Endothelial cell of umbilical vein (primary cell): ENCODE data around the gene RALB. TPM values are rescaled to one million over a fixed set of nuclear protein-coding genes. Genes with fewer than 3 reads are reported as not detected.

ENCODE experiments used
- BruUV-seq: library from RNA; stranded (reverse); fragments of 400-500 nt; replicated peaks from 2 replicates; lab custom pipeline; 2021; lab: Mats Ljungman, UMichigan
- CTCF ChIA-PET: fragments of 300-600, 350-600 bp; sonication (Branson Sonifier 250); formaldehyde crosslinking; loops from one replicate; lab custom pipeline; 2021; ENCODE audit warnings: antibody characterized with exemption, inconsistent platforms; lab: Charles Lee
- POLR2A ChIA-PET: fragments of 300-600, 350-600 bp; sonication (Branson Sonifier 250); formaldehyde crosslinking; loops from one replicate; lab custom pipeline; 2021; ENCODE audit warnings: antibody characterized with exemption, inconsistent platforms; lab: Charles Lee
- DNase-seq: peaks from one replicate; pipeline ENCODE4 v3.0.0-alpha.2; 2011; ENCODE audit warnings: low read depth, low spot score
- FAIRE-seq: peaks from 2 replicates; lab custom pipeline; 2011; peaks lifted over from hg19 to GRCh38; lab: Jason Lieb, UNC
- H2AFZ ChIP-seq: 2 replicates; pipeline ENCODE4 v1.6.0; 2012; ENCODE audit warnings: low read depth, low read length, control low read depth, inconsistent platforms
- H3K27ac ChIP-seq: 2 replicates; pipeline ENCODE4 v1.5.1; 2011; ENCODE audit warnings: low read depth, mild to moderate bottlenecking, control low read depth, low read length, moderate library complexity; ENCODE audit not compliant: insufficient read depth
- H3K27me3 ChIP-seq, 2 experiments: 2 replicates each; pipeline versions ENCODE4 v1.6.0 to v1.6.1; 2011; ENCODE audit warnings: low read length in 2 of 2, mixed read lengths in 1 of 2; ENCODE audit not compliant: control insufficient read depth in 2 of 2, insufficient read depth in 2 of 2
- H3K36me3 ChIP-seq, 2 experiments: 2 replicates in 1 of 2; 3 replicates in 1 of 2; pipeline ENCODE4 v1.5.1; 2011; ENCODE audit warnings: low read length in 2 of 2, mild to moderate bottlenecking in 1 of 2, moderate library complexity in 1 of 2; ENCODE audit not compliant: control insufficient read depth in 2 of 2, insufficient read depth in 2 of 2; ENCODE audit errors: extremely low read depth in 1 of 2
- H3K4me1 ChIP-seq: 3 replicates; pipeline ENCODE4 v1.5.1; 2011; ENCODE audit warnings: mild to moderate bottlenecking, low read length; ENCODE audit not compliant: control insufficient read depth, insufficient read depth; ENCODE audit errors: extremely low read depth
- H3K4me2 ChIP-seq: 2 replicates; pipeline ENCODE4 v1.6.1; 2011; ENCODE audit warnings: low read length, control low read depth, mixed read lengths; ENCODE audit not compliant: insufficient read depth
- H3K4me3 ChIP-seq, 3 experiments: fragments of 200-600 bp in 1 of 3; sonication (generic), shearing (Covaris generic) in 1 of 3; replicated peaks in 1 of 3; 2 replicates each; pipeline ENCODE4 v1.5.1; 2011 to 2016; ENCODE audit warnings: control low read depth in 3 of 3, low read length in 3 of 3, mild to moderate bottlenecking in 2 of 3, inconsistent platforms in 1 of 3, low read depth in 1 of 3, moderate library complexity in 1 of 3; ENCODE audit not compliant: insufficient read depth in 1 of 3
- H3K79me2 ChIP-seq: 2 replicates; pipeline ENCODE4 v1.6.0; 2012; ENCODE audit warnings: low read length, inconsistent platforms; ENCODE audit not compliant: control insufficient read depth, insufficient read depth
- H3K9ac ChIP-seq: replicated peaks from 2 replicates; pipeline ENCODE3; 2011; ENCODE audit warnings: low read length, control low read depth; ENCODE audit not compliant: insufficient read depth; ENCODE audit errors: extremely low read depth
- H3K9me1 ChIP-seq: replicated peaks from 3 replicates; pipeline ENCODE4 v1.6.0; 2011; ENCODE audit warnings: mild to moderate bottlenecking, low read length; ENCODE audit not compliant: control insufficient read depth, insufficient read depth; ENCODE audit errors: extremely low read depth
- H3K9me3 ChIP-seq: replicated peaks from 2 replicates; pipeline ENCODE4 v1.5.1; 2012; ENCODE audit warnings: low read length, inconsistent platforms; ENCODE audit not compliant: control insufficient read depth, insufficient read depth
- H4K20me1 ChIP-seq: replicated peaks from 2 replicates; pipeline ENCODE3; 2011; ENCODE audit warnings: mild to moderate bottlenecking, low read length; ENCODE audit not compliant: control insufficient read depth, insufficient read depth; ENCODE audit errors: extremely low read depth
- FOS ChIP-seq: IDR thresholded peaks from 2 replicates; pipeline ENCODE4 v1.6.1; 2011; ENCODE audit warnings: mild to moderate bottlenecking, low read length, moderate library complexity, borderline replicate concordance; ENCODE audit not compliant: insufficient read depth
- GATA2 ChIP-seq: IDR thresholded peaks from 2 replicates; pipeline ENCODE4 v1.7.0; 2011; ENCODE audit warnings: low read depth, mild to moderate bottlenecking, moderate library complexity, mixed read lengths, low read length; ENCODE audit not compliant: insufficient read length, insufficient read depth
- JUN ChIP-seq: IDR thresholded peaks from 2 replicates; pipeline ENCODE4 v1.6.1; 2011; ENCODE audit warnings: borderline replicate concordance, low read depth; ENCODE audit not compliant: insufficient read length, insufficient read depth
- POLR2A ChIP-seq: IDR thresholded peaks from 2 replicates; pipeline ENCODE4 v1.6.1; 2012; ENCODE audit warnings: low read depth, mild to moderate bottlenecking, control low read depth, low read length
- dilution Hi-C: fragments of 300-500 bp; cut with MboI; formaldehyde crosslinking; loops from one replicate; pipeline ENCODE4 v1.15.0; 2019; ENCODE audit warnings: low sequenced_read_pairs; ENCODE audit not compliant: extremely low pct_ligation_motif_present
- intact Hi-C: fragments of 100-400 bp; cut with micrococcal nuclease; formaldehyde crosslinking; loops from one replicate; pipeline ENCODE4 v1.10.0; 2022
- polyA plus RNA-seq, 4 experiments: library from polyadenylated mRNA; depleted of rRNA in 3 of 4; stranded (reverse) in 3 of 4; unstranded in 1 of 4; fragments of >200 nt; gene quantifications; 2 replicates each; pipeline versions ENCODE4 v1.2.1 to v1.2.3, GENCODE V29; 2011 to 2012; ENCODE audit warnings: missing spikeins in 1 of 4
- total RNA-seq: library from RNA; stranded (reverse); gene quantifications from 2 replicates; pipeline ENCODE4 v1.2.3, GENCODE V29; 2021
- TF ChIP-seq, protein P1 (sequence below), 2 donors: IDR thresholded peaks; 1 replicate in 1 of 2; 2 replicates in 1 of 2; pipeline ENCODE4 v1.5.1; 2011; ENCODE audit warnings: low read length in 2 of 2, mild to moderate bottlenecking in 2 of 2, moderate library complexity in 2 of 2, control low read depth in 1 of 2, inconsistent platforms in 1 of 2, low read depth in 1 of 2; ENCODE audit not compliant: insufficient read depth in 1 of 2; ENCODE audit errors: extremely low read depth in 1 of 2

The RALB gene
- total and polyA plus RNA-seq, 2 donors (not counting 3 experiments of a cell fraction or from before 2014, with no cell fraction given): 105 to 115 TPM

- H2AFZ ChIP-seq: no peak overlapping the region
- FAIRE-seq (no peak), DNase-seq (no peak)
- H3K4me1 ChIP-seq: no peaks in the 10 kb centered on the region
- no peak overlapping the region for H3K4me2 ChIP-seq
- H3K36me3 ChIP-seq: no peaks in the 10 kb centered on the region
- no peaks in the 10 kb centered on the region for H3K79me2 ChIP-seq
- H3K4me3 ChIP-seq: no peak overlapping the region
- ChIA-PET POLR2A (no interaction called here), CTCF (interaction anchor here (0.7 to 5.9 kb wide), 3 partner anchors 45 to 450 kb away, joined by 3 to 42 read pairs (median 4); no protein-coding TSS in a partner anchor)
- intact Hi-C loops (no loop called here), dilution Hi-C loops (no loop called here)
- no TSS peak for BruUV-seq
- no peak overlapping the region for H3K27ac ChIP-seq
- H4K20me1 ChIP-seq: no peaks in the 10 kb centered on the region
- no peak overlapping the region for H3K9ac ChIP-seq
- TF ChIP-seq, protein P1, sequence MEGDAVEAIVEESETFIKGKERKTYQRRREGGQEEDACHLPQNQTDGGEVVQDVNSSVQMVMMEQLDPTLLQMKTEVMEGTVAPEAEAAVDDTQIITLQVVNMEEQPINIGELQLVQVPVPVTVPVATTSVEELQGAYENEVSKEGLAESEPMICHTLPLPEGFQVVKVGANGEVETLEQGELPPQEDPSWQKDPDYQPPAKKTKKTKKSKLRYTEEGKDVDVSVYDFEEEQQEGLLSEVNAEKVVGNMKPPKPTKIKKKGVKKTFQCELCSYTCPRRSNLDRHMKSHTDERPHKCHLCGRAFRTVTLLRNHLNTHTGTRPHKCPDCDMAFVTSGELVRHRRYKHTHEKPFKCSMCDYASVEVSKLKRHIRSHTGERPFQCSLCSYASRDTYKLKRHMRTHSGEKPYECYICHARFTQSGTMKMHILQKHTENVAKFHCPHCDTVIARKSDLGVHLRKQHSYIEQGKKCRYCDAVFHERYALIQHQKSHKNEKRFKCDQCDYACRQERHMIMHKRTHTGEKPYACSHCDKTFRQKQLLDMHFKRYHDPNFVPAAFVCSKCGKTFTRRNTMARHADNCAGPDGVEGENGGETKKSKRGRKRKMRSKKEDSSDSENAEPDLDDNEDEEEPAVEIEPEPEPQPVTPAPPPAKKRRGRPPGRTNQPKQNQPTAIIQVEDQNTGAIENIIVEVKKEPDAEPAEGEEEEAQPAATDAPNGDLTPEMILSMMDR (IDR thresholded peaks at IDR 0.05; ENCODE audit: extremely low read depth in 1 of 2, insufficient read depth in 1 of 2, low read depth in 1 of 2, low read length in 2 of 2): no peak
- TF ChIP-seq FOS (no peak), POLR2A (no peak), GATA2 (no peak)
- no peaks in the 10 kb centered on the region for H3K9me1 ChIP-seq
- H3K27me3 ChIP-seq: no peaks in the 10 kb centered on the region
- no peaks in the 10 kb centered on the region for H3K9me3 ChIP-seq
Measured at GRCh38 chr2:120203251-120204021, 49.2 kb upstream of the RALB start.

- Histone ChIP-seq H3K27me3 (no peaks in the 10 kb centered on the region), H3K4me1 (no peaks in the 10 kb centered on the region), H3K4me3 (no peak overlapping the region), H3K9me1 (no peaks in the 10 kb centered on the region), H3K27ac (no peak overlapping the region), H4K20me1 (no peaks in the 10 kb centered on the region), H3K9me3 (no peaks in the 10 kb centered on the region), H3K79me2 (no peaks in the 10 kb centered on the region), H3K4me2 (no peak overlapping the region), H3K9ac (no peak overlapping the region), H3K36me3 (no peaks in the 10 kb centered on the region), H2AFZ (no peak overlapping the region)
- no TSS peak for BruUV-seq
- DNase-seq (no peak), FAIRE-seq (no peak)
- ChIA-PET CTCF (interaction anchor here (0.7 to 5.9 kb wide), 4 partner anchors 10 to 450 kb away, joined by 3 to 42 read pairs (median 4); no protein-coding TSS in a partner anchor), POLR2A (no interaction called here)
- intact Hi-C loops: no loop called here
- dilution Hi-C loops: no loop called here
- TF ChIP-seq, protein P1 (IDR thresholded peaks at IDR 0.05; ENCODE audit: extremely low read depth in 1 of 2, insufficient read depth in 1 of 2, low read depth in 1 of 2, low read length in 2 of 2): peak; percentile 8 to 25
- TF ChIP-seq JUN (no peak), FOS (no peak)
Measured at GRCh38 chr2:120204022-120204405, 48.6 kb upstream of the RALB start.
